HG03558 (cell line): ENCODE results near the gene HBS1L.
"Not testable (repeated sequence)": the region's sequence is repeated elsewhere in the genome, so short reads cannot be mapped to it uniquely, and the experiment has no call there.

Source experiments
- ATAC-seq: cut with Tn5 transposase; IDR thresholded peaks from one replicate; pipeline ENCODE4 v1.9.1; 2021; ENCODE audit warnings: moderate number of reproducible peaks; ENCODE audit not compliant: unreplicated experiment; ENCODE audit errors: extremely low read depth

HBS1L gene

DNA sequence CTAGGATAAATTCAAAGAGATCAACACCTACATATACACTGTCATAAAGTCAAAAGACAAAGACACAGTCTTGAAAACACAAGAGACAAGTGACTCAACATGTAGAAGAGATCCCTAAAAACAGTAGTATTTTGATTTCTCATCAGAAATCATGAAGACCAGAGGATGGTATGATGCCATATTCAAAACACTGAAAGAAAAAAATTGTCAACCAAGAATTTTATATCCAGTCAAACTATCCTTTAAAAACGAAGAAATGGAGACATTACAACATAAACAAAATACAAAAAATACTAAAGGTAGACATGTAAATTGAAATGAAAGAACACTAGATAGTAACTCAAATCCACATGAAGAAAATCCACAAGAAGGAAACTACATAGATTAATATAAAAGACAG, 27.3 kb upstream of the HBS1L start:
- no peak for ATAC-seq

DNA sequence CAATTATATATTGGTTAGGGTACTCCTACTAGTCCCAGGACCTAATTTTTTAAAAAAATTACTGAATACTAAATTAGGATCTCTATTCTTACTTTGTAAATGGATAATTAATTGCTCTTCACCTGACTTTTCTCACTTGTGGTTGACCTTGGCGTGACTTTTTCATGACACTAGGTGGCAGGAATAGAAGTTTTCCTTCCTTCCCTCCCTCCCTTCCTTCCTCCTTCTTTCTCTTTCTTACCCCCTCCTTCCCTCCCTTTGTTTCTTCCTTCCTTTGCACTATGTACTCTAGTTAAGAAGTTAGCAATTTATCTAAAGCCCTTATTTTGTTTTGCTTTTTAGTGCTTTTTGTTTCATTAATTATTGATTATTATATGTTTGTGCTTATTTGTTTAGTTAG, 20.4 kb upstream of the HBS1L start:
- no peak for ATAC-seq

DNA sequence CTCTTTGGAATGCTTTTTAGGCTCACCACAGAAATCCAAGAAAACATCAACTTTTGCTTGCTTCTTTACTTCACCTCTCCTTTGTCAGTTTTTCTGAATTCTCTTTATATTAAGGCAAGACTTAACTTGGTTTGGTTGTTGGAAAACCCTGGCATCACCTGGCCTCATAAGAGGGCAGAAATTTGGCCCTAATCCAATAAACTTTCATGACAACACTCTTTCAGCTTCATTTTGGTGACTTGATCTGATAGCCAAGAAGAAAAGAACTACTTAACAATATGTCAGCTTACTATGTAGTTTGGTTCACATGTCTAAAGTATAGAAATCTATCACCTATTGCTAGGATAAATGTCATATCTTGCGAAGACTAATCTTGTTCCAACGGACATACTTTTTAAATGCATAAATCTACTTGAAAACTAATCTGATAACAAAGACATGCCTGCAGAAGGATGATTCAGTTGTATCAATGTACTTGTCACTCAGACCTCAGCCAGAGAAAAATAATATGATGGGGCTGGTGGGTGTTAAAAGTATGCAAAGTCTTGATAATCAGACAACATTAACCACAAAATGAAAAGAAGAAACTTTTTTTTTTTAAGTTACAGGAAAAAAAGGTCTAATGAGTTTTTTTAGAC, 19.3 kb upstream of the HBS1L start:
- no peak for ATAC-seq

DNA sequence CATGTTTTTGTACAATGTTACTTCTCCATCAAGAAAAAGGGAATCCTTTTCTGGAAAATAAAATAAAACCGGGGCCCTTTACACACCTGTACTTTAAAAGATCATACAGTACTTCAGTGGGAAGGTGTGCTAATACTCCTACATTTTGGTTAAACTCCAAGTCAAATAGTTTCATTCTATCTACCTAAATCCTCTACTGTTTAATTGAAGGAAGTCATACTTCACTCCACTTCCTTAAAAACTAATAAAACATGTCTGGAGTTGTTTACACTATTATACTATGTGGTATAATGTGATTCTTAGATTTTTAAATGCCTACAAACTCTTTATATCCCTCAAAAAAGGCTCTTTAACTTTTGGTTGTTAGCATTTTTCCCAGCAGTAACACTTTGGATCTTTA, 18.6 kb upstream of the HBS1L start:
- no peak for ATAC-seq

DNA sequence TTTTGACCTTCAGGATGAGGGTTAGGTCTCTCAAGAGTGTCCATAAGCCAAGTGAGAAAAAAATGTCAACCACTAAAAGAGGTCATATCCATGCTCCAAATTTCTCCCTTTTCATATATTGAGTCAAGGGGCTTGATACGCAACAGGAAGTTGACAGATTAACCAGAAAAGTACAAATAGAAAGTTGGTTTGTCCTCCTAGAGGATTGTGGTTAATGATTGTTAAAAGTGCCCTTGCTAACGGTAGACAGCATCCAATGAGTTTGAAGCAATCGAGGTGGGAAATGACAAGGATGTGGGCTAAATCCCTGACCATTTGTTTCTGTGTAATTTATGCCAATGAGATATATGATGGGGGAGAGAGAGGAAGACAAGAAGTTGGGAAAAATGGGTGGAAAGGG, 18.1 kb upstream of the HBS1L start:
- no peak for ATAC-seq

DNA sequence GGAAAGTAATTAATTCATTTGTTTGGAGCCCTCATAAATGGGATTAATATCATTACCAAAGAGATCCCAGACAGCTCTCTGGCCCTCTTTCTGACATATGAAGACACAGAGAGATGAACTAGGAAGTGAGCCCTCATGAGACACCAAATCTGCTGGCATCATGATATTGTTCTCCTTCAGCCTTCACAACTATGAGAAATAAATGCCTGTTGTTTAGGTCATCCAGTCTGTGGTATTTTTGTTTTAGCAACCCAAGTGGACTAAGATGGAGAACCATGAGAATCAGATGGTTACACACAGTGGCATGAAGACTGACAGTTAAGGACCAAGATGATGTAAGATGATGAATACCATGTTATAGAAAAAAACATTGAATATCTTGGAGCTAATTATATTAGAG, 16.9 kb upstream of the HBS1L start:
- no peak for ATAC-seq

DNA sequence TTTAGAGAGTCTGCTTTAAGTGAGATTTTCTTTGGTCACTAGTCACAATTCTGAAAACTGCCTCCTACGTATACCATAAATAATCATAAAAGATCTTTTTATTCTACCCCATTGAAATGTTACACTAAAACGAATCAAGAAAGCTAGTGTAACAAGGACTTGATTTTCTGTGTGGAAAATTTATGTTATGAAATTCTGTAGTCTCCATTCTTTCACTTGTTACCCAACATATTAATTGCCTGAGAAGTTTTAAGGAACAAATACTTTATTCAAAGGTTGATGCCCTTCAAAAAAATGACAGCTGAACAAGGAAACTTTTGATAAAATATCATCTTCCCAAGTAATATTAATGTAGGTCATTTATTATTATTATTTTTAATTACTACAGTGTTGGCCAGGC, 13.3 kb upstream of the HBS1L start:
- ATAC-seq, result no peak

DNA sequence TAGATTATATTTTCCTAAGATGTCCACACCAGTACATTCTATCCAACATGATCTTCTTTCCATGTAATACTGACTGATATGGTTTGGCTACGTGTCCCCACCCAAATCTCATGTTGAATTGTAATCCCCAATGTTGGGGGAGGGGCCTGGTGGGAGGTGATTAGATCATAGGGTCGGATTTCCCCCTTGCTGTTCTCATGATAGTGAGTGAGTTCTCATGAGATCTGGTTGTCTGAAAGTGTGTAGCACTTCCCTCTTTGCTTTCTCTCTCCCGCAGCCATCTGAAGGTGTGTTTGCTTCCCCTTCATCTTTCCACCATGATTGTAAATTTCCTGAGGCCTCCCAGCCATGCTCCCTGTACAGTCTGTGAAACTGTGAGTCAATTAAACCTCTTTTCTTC, 12.2 kb upstream of the HBS1L start:
- no peak for ATAC-seq

DNA sequence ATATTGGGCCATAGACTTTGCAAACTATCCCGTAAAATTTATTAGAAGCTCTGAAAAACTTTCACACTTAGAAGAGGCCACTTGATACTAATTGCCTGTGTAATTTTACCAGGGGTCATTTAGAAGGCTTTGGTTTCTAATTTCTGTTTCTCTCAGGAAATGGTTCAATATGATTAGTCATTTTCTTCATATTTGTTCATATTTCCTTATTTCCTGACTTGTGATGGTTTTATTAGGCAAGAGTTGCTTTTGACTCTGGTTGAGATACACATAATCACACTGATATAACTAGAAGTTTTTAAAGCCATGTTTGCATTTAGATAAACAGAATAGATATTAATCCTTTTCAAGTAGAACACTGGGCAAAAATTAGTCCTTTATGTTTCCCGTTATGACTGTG, 11.8 kb upstream of the HBS1L start:
- ATAC-seq, result no peak

DNA sequence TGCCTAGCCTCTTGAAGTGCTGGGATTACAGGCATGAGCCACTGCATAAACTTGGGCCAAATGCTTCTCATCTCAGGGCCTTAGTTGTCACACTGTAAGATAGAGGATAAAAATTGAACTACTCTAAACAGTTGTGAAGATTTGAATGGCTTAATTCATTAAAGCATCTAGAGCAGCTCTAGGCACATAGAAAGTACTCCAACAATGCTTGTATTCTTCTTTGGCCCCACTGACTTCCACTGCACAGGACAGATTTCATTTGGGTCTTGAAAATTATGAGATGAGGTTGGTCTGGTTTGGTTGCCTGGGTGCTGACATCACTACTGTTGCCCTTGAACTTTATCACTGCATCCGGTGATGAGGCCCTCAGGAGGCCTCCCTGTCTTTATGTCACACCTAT, 10.0 kb upstream of the HBS1L start:
- ATAC-seq, result no peak

DNA sequence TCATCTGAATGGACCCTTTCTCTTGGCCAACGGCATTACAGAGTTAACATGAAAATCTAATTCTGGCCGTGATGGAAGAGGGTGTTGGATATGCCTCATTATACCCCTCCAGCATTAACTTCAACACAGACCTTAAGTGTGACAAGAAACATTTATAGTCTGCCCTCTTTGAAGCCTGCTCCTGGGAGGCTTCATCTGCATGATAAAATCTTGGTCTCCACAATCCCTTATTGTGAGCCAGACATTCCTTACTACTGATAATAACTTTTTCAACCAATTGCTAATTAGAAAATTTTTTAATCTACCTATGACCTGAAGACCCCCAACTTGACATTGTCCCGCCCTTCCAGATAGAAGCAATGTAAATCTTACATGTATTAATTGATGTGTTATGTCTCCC, 9.3 kb upstream of the HBS1L start:
- ATAC-seq, result no peak

DNA sequence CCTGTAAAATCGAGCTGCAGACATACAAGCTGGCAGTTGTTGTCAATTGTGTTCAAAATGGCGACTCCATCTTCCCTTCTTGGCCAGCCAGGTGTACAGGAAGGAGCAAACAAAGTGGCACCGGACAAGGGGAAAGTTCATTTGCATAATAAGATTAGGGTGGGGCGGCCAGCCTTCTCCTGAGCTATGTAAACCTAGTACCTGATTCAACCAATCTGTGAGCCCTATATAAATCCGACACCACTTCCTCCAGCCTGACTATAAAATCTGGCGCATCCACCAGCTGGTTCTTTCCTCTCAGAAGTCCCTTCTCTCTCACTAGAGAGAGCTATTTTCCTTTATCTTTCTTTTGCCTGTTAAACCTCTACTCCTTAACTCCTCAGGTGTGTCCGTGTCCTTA, 8.1 kb upstream of the HBS1L start:
- no peak for ATAC-seq

DNA sequence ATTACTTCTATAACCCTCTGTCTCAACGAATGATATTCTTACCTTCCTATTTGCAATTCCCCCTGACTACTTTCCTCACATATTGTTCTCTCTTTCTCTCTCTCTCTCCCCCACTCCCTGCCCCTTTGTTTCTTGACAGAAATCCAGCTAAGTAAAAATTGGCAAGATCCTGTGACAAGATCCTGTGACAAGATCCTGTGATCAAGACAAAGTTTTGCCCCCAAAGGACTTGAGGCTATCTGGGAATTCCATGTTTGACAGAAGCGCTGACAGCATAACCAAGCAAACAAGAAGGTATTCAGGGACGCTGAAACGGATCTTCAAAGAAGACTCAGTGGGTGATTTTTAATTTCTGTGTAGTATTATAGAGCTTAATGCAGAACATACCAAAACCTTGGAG, 5.5 kb upstream of the HBS1L start:
- ATAC-seq, result no peak

DNA sequence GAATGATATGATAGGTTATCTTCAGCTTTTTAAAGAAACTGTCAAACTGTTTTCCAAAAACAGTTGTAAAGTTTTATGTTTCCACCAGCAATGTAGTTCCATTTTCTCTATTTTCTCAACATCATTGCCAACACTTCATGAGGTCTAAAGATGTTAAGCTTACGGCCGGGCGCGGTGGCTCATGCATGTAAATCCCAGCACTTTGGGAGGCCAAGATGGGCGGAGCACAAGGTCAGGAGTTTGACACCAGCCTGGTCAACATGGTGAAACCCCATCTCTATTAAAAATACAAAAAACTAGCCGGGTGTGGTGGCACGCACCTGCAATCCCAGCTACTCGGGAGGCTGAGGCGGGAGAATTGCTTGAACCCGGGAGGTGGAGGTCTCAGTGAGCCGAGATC, 3.7 kb upstream of the HBS1L start:
- ATAC-seq, result not testable (repeated sequence)

DNA sequence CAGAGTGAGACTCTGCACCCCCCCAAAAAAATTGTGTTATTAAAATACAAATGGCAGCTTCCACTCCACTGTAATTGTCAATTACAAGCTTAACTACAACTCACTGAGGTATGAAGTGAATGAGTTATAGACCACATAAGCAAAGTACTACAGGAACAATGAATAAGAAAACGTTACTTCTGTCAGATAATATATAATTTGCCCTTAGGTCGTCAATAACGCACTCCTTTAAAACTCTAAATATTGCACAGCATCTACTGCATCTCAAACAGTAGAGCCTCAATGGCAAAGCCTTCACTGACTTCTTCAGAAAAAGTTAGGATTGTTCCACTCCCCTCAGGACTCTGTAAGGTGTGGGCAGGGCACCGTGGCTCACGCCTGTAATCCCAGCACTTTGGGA, 2.0 kb upstream of the HBS1L start:
- no peak for ATAC-seq

DNA sequence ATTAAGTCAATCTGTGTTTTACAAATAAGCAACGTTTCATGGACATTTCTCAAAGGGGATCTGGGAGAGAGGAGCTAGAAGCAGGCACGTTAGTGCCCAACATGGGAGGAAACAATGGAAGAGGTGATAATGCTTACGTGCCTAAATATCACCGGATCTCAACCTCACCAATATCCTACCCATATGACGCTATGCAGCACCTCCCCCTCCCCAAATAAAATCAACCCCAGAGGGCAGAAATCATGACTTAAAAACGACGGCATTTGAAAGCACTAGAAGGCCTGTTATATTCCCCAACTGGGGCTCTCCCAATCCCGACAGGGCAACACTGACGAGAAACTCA, 425 bp downstream of the HBS1L start:
- no peak for ATAC-seq

DNA sequence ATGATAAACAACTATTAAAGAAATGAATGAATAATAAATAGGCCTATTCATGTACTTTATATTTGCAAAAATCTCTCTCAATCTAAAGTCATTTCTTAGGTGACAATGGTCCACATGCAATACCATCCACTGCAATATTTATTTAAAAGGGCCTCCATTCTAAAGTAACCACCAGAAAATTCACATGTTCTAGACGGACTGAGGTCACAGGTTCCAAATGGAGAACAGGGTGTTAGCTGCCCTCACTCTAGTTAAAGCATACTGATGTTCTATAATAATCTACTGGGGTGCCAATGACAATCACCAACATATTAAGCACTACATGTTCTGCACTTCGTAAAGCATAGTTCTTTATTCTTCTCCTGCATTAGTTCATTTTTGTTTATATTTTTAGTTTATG, 1.2 kb downstream of the HBS1L start:
- no peak for ATAC-seq

DNA sequence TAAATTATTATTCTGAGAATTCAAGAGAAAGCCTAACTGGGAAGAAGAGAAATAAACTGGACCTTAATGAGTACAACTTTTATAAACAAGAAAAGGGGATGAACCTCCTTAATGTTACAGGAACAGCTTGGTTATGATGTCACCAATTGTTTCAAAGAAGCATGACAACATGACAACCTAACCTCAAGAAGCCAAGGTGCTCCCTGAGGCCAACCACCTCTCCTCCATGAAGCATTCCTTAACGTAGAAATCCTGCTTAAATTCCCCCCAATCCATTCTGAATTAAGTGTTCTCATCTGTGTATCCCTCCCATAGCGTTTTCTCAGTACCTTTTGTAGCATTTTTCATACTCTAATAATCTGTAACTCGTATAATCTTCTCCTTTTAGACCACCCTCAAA, 1.7 kb downstream of the HBS1L start:
- no peak for ATAC-seq

DNA sequence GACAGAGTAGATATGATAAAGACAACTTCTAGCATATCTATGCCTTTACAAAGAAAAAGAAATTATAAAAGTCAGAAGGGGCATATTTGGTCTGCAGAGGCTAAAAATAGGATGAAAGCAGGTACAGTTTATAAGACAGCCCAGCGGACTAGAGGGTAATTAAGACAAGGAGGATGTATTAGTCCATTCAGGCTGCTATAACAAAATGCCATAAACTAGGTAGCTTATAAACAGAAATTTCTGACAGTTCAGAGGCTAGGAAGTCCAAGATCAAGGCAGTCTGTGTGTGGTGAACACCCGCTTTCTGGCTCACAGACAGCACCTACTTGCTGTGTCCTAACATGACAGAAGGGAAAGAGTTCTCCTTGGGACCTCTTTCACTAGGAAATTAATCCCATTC, 5.7 kb downstream of the HBS1L start:
- no peak for ATAC-seq

DNA sequence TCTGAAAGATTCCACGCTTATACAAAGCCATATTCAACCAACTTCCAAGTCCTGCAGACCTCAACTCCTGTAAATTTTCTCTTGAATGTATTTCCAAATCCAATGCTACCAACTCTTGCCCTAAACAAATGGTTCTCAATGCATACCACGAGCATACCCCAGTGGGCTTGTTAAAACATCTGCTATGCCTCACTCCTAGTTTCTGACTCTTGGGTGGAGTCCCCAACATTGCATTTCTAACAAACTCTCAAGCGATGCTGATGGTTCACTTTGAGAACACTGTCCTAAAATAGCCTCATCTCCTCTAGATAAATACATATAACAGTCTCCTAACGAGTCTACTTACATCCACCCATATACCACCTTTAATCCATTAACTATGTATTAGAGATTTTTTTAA, 7.3 kb downstream of the HBS1L start:
- ATAC-seq, result no peak

DNA sequence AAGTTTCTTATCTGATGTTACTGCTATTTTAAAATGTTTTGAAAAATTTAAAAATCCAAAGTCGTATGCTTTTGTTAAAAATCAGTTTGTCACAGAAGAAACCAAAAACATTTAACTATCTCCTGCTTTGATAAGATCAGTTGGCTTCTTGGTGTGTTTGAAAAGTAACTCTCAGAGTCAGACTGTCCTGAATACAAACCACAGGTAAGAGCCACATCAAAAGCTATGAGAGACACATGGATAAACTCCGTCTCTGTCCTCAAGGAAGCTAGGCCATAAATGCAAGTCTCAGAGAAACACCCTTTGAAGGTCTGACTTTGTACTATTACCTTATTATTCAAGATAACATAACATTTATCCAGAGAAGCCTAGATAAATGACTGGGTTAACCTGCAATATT, 7.7 kb downstream of the HBS1L start:
- no peak for ATAC-seq

DNA sequence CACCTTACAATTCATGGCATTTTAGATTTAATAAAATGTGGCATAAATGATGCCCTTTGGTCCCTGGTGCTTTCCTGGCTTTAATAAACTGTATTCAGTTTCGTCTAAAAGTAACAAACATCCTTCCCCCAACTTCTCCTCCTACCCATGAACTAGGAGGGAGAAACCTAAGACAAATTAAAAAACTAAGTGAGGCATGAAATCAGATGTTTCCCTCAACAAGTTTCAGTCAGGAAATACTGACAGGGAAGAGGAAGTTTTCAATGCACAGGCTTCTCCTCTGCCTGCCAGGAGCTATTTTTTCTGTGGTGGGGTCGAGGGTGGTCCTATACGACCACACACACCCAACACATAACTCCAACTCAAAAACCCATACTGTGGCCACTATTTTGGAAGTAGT, 10.0 kb downstream of the HBS1L start:
- ATAC-seq, result no peak

DNA sequence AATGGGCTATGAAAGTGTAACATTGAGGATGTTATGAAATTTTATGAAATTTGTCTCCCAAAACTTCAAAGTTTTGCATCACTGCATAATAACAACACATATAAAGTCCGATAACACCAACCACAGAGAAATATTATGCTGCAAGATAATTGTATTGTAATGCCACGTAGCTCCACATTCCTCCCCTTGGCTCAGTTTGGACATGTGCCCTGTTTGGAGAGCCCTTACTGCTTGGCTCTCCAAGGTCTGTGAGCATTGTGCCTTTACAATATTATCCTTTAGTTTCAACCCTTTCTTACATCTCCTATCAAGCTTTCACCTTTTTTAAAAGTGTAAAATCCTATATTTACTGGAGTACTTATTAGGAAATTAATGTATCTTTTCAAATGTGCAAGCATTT, 10.8 kb downstream of the HBS1L start:
- no peak for ATAC-seq
